Activated CD8-positive, alpha-beta memory T cell treated with anti-CD3 and anti-CD28 coated beads, Interleukin-2, amount 50 U/mL, for 1 hour (primary cell): ENCODE data around the gene RCSD1.
A peak's percentile ranks its signal among the peaks of the same experiment; 100 is the strongest.
"Not testable (repeated sequence)": the region's sequence is repeated elsewhere in the genome, so short reads cannot be mapped to it uniquely, and the experiment has no call there.

ENCODE experiments used
- DNase-seq: peaks from one replicate; pipeline ENCODE4 v3.0.0-alpha.2; 2020; ENCODE audit errors: extremely low read depth

Gene RCSD1

GRCh38 chr1:167715157-167715999, 85.3 kb downstream of the RCSD1 start:
- DNase-seq, result peak; percentile 67

- no peak for DNase-seq
These were observed 85.9 kb downstream of the RCSD1 start for GRCh38 chr1:167716000-167716271.

DNA sequence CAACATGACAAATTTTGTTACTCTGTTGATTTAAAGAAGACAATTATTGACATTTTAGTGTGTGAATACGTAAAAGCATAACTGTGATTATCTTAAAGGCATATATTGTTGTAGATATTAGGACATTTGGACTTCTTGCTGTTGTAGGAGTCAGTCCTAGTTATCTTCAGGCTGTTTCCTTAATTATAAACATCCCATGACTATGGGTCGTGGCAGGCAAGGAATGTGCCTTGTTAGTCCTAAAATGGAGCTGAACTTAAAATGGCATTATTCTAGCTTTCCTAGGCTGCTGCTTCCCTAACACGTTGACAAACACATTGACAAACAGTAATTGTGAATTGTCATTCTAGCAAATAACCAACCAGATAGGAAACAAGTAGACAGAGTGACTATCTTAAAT, 87.3 kb downstream of the RCSD1 start:
- DNase-seq, result no peak

DNA sequence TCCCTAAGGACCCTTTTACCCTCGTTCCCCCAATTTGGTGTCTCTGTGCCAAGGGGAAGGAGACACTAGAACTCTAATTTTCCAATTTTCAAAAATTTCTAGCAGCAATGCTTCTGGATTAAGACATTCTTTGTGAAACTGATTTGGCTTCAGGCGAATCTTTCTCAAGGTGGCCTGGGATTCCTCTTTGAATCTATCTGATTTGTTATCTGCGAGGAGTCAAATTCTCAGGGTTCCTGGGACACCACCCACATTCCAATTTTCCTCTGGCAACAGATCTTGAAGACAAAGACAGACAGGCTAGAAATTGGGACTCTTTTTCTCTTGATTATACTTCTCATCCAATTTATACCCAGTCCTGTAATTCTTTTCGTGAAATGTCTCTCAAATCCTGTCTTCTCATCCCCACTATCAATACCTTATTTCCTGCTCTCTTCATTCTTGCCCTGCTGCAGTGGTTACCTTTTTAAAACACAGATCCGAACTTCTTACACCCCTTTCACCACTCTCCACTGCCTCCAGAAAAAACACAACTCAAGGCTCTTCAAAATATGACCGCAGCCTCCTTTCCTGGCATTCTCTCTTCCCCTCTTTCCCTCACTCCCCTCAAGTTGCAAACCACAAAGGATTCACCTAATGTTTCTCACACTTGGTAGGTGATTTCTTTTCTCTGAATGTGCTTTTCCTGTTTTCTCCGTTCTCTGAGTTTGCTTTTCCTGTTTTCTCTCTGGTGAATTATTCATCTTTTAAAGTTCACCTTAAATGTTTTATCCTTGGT, 89.1 kb downstream of the RCSD1 start:
- DNase-seq, result no peak

- not testable (repeated sequence) for DNase-seq
These were observed 89.8 kb downstream of the RCSD1 start for GRCh38 chr1:167719715-167720421.

- no peak for DNase-seq
These were observed 91.1 kb downstream of the RCSD1 start for GRCh38 chr1:167720965-167721616.

- DNase-seq, result peak; percentile 77
These were observed 91.7 kb downstream of the RCSD1 start, which contains the start of gene MPZL1 for GRCh38 chr1:167721617-167722151. MPZL1 (plus strand) TSS chr1:167721982; CDS start chr1:167722152, 170 bp downstream.

DNA sequence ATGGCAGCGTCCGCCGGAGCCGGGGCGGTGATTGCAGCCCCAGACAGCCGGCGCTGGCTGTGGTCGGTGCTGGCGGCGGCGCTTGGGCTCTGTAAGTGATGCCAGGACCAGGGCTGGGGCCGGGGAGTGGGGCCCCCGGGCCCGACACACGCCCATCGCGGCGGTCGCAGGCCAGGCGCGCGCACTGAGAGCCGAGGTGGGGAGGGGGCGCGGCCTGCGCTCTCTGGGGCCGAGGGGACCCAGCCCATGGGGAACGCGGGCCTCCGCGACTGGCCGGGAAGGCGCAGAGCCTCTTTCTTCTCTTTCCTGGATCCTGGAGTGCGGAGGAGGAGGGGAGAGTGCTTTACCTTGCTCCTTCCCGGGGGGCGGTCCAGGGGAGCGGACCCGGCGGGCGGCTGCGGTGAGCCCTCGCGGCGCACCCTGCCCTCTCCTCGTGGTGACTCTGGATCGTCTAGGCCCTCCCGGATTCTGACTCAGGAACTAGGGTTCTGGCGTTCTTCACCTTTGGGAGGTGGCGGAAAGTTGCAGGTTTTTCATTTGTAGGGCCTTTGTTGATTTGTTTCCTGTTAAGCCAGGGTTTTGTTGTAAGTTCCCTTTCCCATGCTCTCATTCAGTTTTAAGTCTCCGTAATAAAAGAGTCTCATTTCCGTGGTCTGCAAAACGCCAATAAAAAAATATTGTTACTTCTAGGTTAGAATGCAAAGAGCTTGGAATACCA, 92.3 kb downstream of the RCSD1 start:
- no peak for DNase-seq

GRCh38 chr1:167722870-167723251, 92.8 kb downstream of the RCSD1 start:
- DNase-seq, result no peak

DNA sequence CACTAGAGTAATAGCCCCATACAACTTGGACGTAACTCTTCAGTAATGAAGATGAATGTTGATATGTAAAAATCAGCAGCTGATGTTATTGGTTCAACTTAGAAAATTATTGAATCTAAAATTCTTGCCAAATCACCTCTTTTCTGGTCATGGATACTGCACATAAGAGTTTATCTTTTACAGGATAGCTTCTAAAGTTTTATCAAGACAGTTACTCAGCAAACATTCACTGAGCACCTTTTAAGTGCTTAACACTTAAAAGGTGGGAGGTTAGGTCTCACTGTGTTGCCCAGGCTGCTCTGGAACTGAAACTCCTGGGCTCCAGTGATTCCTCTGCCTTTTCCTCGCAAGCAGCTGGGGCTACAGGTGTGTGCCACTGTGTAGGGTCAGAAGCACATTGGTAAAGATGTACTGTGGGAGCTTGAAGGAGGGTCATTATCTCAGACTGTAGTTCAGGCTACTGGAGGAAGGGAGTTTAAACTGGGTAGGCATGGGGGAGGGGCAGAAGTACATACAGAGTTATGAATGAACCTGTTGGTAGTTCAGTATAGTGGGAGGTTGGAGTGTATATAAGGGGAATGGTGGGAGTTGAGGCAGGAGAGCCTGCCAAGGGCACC, 93.8 kb downstream of the RCSD1 start:
- DNase-seq, result no peak

- DNase-seq, result no peak
These were observed 96.0 kb downstream of the RCSD1 start for GRCh38 chr1:167726008-167726407.

DNA sequence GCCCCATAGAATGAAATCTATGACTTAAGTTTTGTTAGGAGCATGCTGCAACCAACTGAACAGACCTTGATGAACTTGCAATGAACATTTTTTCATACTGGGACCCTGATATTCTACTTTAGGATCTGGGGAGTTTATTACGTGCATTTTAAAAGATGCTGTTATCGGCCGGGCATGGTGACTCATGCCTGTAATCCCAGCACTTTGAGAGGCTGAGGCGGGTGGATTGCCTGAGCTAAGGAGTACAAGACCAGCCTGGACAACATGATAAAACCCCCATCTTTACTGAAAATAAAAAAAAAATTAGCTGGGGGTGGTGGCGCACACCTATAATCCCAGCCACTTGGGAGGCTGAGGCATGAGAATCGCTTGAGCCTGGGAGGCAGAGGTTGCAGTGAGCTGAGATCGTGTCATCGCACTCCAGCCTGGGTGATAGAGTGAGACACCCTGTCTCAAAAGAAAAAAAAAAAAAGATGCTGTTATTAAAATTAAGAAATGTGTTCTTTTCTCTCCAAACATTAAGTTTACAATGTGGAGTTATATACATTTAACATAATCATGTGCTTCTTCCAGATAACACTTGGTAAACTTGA, 98.9 kb downstream of the RCSD1 start:
- DNase-seq, result no peak

DNA sequence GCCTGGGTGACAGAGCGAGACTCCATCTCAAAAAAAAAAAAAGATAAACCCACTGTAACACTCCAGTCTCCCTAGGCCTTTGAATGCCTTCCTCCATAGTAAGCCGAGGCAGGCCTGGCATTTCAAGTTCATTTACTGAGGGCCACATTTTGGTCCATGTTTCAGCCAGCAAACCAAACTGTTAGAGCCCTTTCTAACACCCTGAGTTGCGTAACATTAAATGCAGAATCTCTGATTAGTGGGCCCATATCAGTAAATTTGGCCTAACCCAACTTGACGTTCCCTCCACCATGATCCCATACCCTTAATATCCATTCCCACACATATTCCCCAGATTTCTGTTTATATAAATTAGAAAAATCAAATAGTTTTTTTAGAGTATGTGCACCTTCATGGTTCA, 104.2 kb downstream of the RCSD1 start:
- DNase-seq, result no peak

DNA sequence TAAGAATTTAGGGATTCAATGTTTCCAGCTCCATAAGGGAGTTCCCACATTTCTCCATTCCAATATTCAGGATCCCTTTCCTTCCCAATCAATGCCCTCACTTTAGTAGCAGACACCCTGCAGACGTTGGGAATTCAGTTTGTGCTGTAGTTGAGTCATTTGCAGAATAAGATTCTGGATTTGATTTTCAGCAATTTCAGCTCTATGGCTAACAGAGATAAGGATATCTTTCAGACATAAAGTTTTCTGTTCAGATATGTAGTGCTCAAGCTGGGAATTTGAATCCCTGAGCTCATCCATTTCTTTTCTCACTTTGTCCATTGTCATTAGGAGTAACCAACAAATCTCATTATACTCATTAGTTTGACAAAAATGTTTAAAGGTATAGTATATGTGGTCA, 104.8 kb downstream of the RCSD1 start:
- no peak for DNase-seq

DNA sequence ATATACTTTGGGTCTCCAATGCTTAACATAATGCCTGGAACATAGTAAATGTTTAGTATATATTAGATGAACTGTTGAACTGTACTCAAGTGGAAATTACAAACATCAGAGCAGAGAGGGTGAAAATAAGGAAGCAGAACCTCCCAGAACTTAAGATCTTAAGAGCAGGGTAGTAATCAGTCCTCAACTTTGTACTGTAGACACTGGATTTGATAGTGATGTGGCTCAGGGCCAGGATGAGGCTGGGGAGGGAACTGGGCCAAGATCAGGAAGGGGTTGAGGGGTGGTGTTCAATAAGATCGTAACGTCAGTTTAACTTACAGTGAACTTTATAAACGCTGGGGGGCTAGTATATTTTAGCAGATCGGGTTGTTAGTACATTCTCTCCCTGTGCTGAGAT, 107.1 kb downstream of the RCSD1 start:
- DNase-seq, result no peak

DNA sequence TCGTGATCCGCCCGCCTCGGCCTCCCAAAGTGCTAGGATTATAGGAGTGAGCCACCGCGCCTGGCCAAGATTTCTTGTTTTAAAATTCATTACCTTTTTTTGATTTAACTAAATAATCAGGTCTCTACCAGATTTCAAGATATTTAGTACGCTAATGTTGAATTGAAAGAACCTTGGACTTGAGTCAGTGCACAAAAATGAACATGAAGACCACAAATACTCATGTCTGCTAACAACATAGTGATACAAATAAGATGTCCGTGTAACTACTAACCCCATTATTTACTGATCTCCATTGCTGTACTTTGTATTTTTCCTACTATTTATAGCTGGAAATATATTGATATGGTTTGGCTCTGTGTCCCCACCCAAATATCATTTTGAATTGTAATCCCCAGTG, 108.1 kb downstream of the RCSD1 start:
- no peak for DNase-seq

DNA sequence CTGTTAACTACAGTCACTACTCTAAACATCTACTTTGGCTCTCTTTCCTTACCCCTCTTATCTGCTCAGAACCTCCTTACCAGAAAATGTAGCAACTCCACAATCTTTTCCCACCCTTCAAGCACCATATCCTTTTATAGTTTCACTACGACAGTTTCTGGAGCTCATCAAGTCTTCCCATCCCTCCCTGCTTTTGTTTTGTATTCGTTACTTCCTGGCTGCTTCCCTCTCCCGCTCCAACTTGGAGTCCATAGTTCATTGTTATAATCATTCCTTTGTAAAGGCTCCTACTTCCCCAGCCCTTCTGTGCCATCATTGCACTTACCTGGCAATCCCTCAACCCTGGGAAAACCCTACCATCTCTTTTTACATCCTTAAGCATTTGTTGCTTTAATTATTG, 109.7 kb downstream of the RCSD1 start:
- DNase-seq, result no peak

DNA sequence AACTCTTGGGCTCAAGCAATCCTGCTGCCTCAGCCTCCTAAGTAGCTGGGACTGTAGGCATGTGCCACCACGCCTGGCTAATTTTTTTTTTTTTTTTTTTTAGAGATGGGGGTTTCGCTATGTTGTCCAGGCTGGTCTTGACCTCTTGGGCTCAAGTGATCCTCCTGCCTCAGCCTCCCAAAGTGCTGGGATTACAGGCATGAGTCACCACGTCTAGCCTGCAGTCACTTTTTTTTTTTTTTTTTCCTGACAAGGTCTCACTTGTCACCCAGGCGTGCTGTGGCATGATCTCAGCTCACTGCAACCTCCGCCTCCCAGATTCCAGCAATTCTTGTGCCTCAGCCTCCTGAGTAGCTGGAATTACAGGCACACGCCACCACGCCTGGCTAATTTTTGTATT, 111.1 kb downstream of the RCSD1 start:
- DNase-seq, result not testable (repeated sequence)

DNA sequence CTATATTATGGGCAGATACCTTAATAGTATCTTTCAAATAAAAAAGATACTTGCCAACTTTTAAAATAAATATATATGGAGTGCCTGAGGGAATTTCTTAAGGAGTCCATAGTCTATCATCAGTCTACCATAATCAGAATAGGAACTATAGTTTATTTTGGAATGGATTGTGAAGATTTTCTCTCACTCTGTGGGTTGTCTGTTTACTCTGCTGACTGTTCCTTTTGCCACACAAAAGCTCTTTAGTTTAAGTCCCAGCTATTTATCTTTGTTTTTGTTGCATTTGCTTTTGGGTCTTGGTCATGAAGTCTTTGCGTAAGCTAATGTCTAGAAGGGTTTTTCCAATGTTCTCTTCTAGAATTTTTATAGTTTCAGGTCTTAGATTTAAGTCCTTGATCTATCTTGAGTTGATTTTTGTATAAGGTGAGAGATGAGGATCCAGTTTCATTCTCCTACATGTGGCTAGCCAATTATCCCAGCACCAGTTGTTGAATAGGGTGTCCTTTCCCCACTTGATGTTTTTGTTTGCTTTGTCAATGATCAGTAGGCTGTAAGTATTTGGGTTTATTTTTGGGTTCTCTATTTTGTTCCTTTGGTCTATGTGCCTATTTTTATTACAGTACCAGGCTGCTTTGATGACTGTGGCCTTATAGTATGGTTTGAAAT, 112.5 kb downstream of the RCSD1 start:
- not testable (repeated sequence) for DNase-seq

DNA sequence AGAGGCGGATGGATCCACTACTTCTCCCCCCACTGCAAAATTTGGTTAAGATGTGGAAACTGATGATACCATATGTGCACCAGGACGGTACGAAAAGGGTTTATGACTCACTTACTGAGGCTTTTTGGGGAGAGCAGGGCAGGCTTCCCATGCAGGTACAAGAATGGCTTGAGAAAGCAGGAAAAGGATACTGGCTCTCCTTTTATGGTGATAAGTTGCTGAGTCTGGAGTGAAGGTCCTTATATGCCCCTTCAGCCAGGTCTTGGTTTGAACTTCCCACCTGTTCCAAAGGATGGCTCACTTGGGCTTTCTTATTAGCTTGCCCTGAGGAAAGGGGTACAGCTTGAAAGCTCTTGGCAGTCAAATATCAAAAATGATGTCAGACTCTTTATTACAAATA, 114.9 kb downstream of the RCSD1 start:
- DNase-seq, result no peak
